Panc1 (cell line): ENCODE measurements around the gene SLC15A1. TPM values are rescaled to one million over a fixed set of nuclear protein-coding genes. Genes with fewer than 3 reads are reported as not detected.

Experiments
- ATAC-seq: fragments of 200-7000 bp; cut with Tn5 transposase; 2 replicates; pipeline ENCODE4 v1.9.1; 2020; ENCODE audit warnings: mild to moderate bottlenecking, moderate library complexity
- BruUV-seq: library from RNA; stranded (reverse); fragments of 400-500 nt; replicated peaks from 2 replicates; lab custom pipeline; 2021; lab: Mats Ljungman, UMichigan
- CTCF ChIA-PET: fragments of 300-600 bp; sonication (Branson Sonifier 250); formaldehyde crosslinking; loops from one replicate; lab custom pipeline; 2022; ENCODE audit warnings: antibody characterized with exemption; lab: Charles Lee
- POLR2A ChIA-PET: fragments of 300-600 bp; sonication (Branson Sonifier 250); formaldehyde crosslinking; loops from one replicate; lab custom pipeline; 2022; ENCODE audit warnings: antibody characterized with exemption; lab: Charles Lee
- DNase-seq: peaks from one replicate; pipeline ENCODE4 v3.0.0-alpha.2; 2010; ENCODE audit warnings: low read depth, low spot score
- H3K27ac ChIP-seq: 2 replicates; pipeline ENCODE4 v1.5.1; 2011; ENCODE audit warnings: mild to moderate bottlenecking, low read length, inconsistent platforms
- H3K27me3 ChIP-seq: fragments of 200-500 bp; sonication (Bioruptor generic); 2 replicates; pipeline ENCODE4 v1.6.0; 2014; ENCODE audit warnings: low read length, inconsistent platforms; ENCODE audit not compliant: control insufficient read depth, insufficient read depth
- H3K36me3 ChIP-seq: fragments of 200-500 bp; sonication (Bioruptor generic); 2 replicates; pipeline ENCODE4 v1.5.1; 2014; ENCODE audit warnings: inconsistent platforms, mild to moderate bottlenecking, low read length, moderate library complexity; ENCODE audit not compliant: control insufficient read depth, insufficient read depth
- H3K4me1 ChIP-seq: 2 replicates; pipeline ENCODE4 v1.5.1; 2011; ENCODE audit warnings: inconsistent platforms, mild to moderate bottlenecking, low read length, moderate library complexity; ENCODE audit not compliant: control insufficient read depth, insufficient read depth
- H3K4me3 ChIP-seq, 2 experiments: 2 replicates each; pipeline ENCODE4 v1.5.1; 2011 to 2012; ENCODE audit warnings: low read depth in 2 of 2, low read length in 2 of 2, mild to moderate bottlenecking in 2 of 2, inconsistent platforms in 1 of 2, moderate library complexity in 1 of 2
- H3K9me3 ChIP-seq: fragments of 200-500 bp; sonication (Bioruptor generic); 2 replicates; pipeline ENCODE4 v1.5.1; 2014; ENCODE audit warnings: low read depth, mild to moderate bottlenecking, inconsistent platforms, low read length, moderate library complexity; ENCODE audit not compliant: control insufficient read depth, insufficient read depth
- CTCF ChIP-seq: fragments of 450-650 bp; IDR thresholded peaks from 2 replicates; pipeline ENCODE4 v1.5.1; 2017; ENCODE audit warnings: mild to moderate bottlenecking
- POLR2AphosphoS5 ChIP-seq: IDR thresholded peaks from 2 replicates; pipeline ENCODE4 v1.6.1; 2012; ENCODE audit warnings: mild to moderate bottlenecking, low read depth, low read length, moderate library complexity
- REST ChIP-seq, 2 experiments: IDR thresholded peaks; 2 replicates each; pipeline ENCODE4 v1.6.1; 2011 to 2012; ENCODE audit warnings: low read depth in 2 of 2, control low read depth in 1 of 2, low read length in 1 of 2, mild to moderate bottlenecking in 1 of 2, moderate library complexity in 1 of 2; ENCODE audit not compliant: insufficient read depth in 1 of 2
- SIN3A ChIP-seq: IDR thresholded peaks from 2 replicates; pipeline ENCODE4 v1.6.1; 2012; ENCODE audit warnings: low read depth, mild to moderate bottlenecking, low read length, moderate library complexity, borderline replicate concordance; ENCODE audit not compliant: insufficient read depth
- TCF7L2 ChIP-seq: IDR thresholded peaks from 2 replicates; pipeline ENCODE4 v1.6.1; 2011; ENCODE audit warnings: mild to moderate bottlenecking, low read depth, low read length, inconsistent platforms
- in situ Hi-C: cut with HindIII; loops from 2 replicates; pipeline ENCODE4 v1.10.0; 2016; ENCODE audit warnings: low sequenced_read_pairs, low pct_unique_long_range_greater_than_20kb
- intact Hi-C: fragments of 100-400 bp; cut with micrococcal nuclease; formaldehyde crosslinking; loops from one replicate; pipeline ENCODE4 v1.10.0; 2022; ENCODE audit not compliant: unreplicated experiment
- total RNA-seq: library from RNA; stranded (reverse); gene quantifications from one replicate; pipeline ENCODE4 v1.2.1, GENCODE V29; 2021; ENCODE audit not compliant: unreplicated experiment

The SLC15A1 gene
- total RNA-seq, 1 experiment from 2014 or later: 0.18 TPM

- no TSS peak for BruUV-seq
- TF ChIP-seq REST (IDR thresholded peaks at IDR 0.05; ENCODE audit: insufficient read depth in 1 of 2, low read depth in 2 of 2, low read length in 1 of 2) (no peak), SIN3A (no peak), CTCF (no peak), POLR2AphosphoS5 (no peak)
- no peak overlapping the region for H3K27ac ChIP-seq
- no peak overlapping the region for H3K4me3 ChIP-seq
- intact Hi-C loops: no loop called here
- H3K36me3 ChIP-seq: no peaks in the 10 kb centered on the region
- no peaks in the 10 kb centered on the region for H3K27me3 ChIP-seq
- ATAC-seq (no peak), DNase-seq (no peak)
- H3K4me1 ChIP-seq: no peaks in the 10 kb centered on the region
- in situ Hi-C loops: no loop called here
- ChIA-PET POLR2A (interaction anchor here (0.5 kb wide), 1 partner anchor 90 kb away, joined by 3 read pairs; no protein-coding TSS in a partner anchor), CTCF (no interaction called here)
- no peaks in the 10 kb centered on the region for H3K9me3 ChIP-seq
Observed at GRCh38 chr13:98782654-98783053, 30.2 kb upstream of the SLC15A1 start.

GRCh38 chr13:98781905-98782304 lies 29.4 kb upstream of the SLC15A1 start:
- Histone ChIP-seq H3K4me1 (no peaks in the 10 kb centered on the region), H3K27me3 (no peaks in the 10 kb centered on the region), H3K36me3 (no peaks in the 10 kb centered on the region), H3K9me3 (no peaks in the 10 kb centered on the region), H3K27ac (no peak overlapping the region), H3K4me3 (no peak overlapping the region)
- no peak for DNase-seq
- in situ Hi-C loops (no loop called here), intact Hi-C loops (no loop called here)
- CTCF ChIA-PET: no interaction called here
- ATAC-seq: no peak
- no peak for TF ChIP-seq SIN3A
- no peak for TF ChIP-seq TCF7L2
- no peak for TF ChIP-seq CTCF
- no peak for TF ChIP-seq REST (IDR thresholded peaks at IDR 0.05; ENCODE audit: insufficient read depth in 1 of 2, low read depth in 2 of 2, low read length in 1 of 2)
- no peak for TF ChIP-seq POLR2AphosphoS5
- POLR2A ChIA-PET: no interaction called here
- no TSS peak for BruUV-seq
